PFSK-1 (cell line): Measurements from ENCODE around the gene ZNF282.

Source experiments
- POLR2AphosphoS5 ChIP-seq: IDR thresholded peaks from 2 replicates; pipeline ENCODE4 v1.6.1; 2012; ENCODE audit warnings: low read depth, mild to moderate bottlenecking, control low read depth, low read length, moderate library complexity
- TAF1 ChIP-seq: IDR thresholded peaks from 2 replicates; pipeline ENCODE4 v1.6.1; 2012; ENCODE audit warnings: low read length, control low read depth, borderline replicate concordance; ENCODE audit not compliant: insufficient read depth

GRCh38 chr7:149188213-149188612, 7.1 kb upstream of the ZNF282 start:
- TF ChIP-seq TAF1 (no peak), POLR2AphosphoS5 (no peak)
